GM19468 (cell line): Measurements from ENCODE around the gene TENM4.

ENCODE experiments used
- ATAC-seq: cut with Tn5 transposase; IDR thresholded peaks from one replicate; pipeline ENCODE4 v1.9.1; 2021; ENCODE audit warnings: mild to moderate bottlenecking, moderate library complexity, moderate number of reproducible peaks; ENCODE audit not compliant: unreplicated experiment; ENCODE audit errors: extremely low read depth

The TENM4 gene

DNA sequence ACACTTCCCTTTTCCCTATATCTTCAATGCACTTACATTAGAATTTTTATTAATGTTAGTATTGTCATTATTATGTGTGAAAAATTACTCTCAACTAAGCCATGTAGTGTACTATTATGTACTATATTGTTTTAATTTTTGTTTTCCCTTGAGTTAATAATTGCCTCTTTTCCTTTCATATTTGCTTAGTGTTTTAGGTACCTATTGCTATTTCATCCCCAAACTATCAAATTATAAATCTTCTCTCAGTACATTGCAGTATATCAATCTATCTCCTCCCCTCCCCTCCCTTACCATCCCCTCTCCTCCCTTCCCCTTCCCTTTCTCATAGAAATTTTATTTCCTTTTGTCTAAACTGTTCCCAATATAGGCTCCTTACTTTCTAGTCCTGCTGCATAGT, 12.8 kb upstream of the TENM4 start:
- no peak for ATAC-seq

DNA sequence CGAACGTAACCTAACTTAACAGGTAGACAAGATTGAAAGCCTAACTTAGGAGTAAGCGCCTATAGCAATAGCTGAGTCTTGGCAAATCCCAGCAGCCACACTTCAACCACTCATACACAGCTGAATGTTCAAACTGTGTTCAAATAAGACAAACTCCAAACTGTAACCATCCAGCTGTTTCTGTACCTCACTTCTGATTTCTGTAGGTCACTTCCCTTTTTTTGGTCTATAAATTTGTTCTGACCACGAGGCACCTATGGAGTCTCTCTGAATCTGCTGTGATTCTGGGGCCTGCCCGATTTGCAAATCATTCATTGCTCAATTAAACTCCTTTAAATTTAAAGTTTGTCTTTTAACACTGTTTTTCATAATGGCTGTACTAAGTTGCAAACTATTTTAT, 8.2 kb upstream of the TENM4 start:
- no peak for ATAC-seq

DNA sequence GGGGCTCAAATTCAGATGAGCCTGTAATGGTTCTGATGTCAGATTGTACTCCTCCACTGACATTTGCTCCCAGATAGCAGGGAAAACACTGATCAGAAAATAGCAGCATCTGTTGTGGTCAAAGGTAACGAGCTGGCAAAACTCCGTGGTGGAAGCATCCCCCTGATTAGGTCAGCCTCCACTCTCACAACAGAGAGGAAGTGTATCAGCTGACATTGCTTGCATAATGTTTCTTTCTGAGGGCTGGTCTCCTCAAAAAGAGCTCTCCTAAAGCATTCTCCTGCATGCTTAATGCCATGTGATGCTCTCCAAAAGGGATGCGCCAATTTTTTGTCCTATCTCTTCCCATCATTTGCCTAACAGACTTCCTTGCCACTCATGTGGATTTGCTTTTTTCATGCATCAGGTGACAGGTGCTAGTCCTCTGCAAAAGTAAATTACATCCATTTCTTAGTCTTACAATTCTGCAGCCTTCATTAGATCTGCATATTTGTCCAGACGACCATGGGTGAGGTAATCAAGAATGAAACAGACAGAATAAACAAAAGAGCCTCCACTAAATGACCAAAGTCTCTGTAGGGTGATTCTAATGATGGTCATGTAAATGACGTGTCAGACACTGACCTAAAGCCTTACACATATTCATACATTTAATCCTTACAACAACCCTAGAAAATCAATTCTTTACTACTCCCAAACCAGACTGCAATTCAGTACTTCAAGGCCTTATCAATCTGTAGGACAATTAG, 6.4 kb upstream of the TENM4 start:
- no peak for ATAC-seq

DNA sequence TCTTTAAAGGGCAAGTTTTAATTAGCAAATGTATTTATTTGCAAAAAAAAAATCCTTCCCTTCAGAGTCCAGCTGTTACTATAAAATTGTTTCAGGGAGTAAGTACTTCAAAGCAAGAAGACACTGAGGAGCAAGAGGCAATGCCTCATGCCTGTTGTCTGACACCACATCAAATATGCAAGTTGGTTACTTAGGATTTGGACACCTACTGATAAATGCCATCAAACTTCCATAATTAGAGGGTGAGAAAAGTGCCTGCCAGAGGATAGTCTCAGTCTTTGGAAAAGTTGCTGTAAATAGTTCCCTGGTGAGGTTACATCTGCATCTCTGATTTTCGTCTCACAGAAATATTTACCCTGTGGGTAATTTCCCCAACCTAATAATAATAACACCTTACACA, 4.1 kb upstream of the TENM4 start:
- ATAC-seq: no peak

- no peak for ATAC-seq
Observed at GRCh38 chr11:79441461-79441875, 638 bp upstream of the TENM4 start.

- no peak for ATAC-seq
Observed at GRCh38 chr11:79439886-79440570, 802 bp downstream of the TENM4 start.

DNA sequence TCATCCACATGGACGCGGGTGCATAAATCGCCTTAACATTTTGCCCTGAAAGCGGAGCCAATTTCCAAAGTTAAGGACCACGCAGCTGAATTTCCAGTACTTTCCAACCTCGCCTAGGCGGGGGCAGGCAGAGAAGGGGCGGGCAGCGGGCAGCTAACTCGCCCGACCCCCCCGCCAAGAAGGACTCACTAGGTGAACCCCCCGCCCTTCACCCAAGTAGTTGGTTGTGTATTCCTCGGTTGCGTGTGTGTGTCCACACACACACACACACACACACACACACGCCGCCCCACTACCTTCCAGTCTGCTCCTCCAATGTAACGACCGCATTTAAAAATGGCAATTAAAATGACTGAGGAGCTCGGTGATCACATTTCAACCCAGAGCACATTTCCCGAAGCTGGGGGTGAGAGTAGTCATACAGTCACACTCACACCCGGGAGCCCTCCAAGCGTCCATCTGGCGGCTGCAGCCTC, 1.4 kb downstream of the TENM4 start:
- no peak for ATAC-seq

DNA sequence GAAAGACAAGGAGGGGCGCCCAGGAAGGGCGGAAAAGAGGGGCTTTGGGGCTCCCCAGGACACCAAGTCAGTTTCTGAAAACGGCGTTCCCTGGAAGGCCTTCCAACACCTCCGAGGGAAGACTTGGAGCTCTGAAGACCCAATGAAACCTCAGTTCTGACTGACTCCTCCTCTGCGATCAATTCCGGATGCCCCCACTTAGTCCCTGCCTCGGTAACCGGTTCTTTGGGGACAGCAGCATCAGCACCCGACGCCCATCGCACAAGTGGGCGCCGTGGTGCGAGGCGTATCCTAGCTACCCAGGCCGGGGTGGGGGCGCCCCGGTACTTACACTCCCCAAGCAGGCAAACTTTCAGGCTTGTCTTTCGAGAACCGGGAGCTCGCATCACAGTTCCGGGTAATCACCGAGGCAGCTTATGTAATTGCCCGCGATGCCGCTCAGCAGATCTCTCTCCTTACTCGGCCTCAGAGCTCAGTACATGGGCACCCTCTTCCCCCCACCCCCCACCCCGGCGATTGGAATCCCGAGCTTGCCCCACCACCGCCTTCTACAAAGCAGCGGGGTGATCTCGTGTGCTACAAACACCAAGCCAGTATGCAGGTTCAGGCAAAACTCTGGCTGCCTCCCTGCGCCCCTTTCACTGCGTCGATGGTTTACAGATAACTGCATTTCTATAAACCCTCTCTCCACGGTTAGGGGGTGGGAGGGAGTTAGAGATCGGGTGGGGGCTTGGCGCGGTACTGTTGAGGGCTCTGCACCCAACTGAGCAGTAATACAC, 2.0 kb downstream of the TENM4 start:
- no peak for ATAC-seq

DNA sequence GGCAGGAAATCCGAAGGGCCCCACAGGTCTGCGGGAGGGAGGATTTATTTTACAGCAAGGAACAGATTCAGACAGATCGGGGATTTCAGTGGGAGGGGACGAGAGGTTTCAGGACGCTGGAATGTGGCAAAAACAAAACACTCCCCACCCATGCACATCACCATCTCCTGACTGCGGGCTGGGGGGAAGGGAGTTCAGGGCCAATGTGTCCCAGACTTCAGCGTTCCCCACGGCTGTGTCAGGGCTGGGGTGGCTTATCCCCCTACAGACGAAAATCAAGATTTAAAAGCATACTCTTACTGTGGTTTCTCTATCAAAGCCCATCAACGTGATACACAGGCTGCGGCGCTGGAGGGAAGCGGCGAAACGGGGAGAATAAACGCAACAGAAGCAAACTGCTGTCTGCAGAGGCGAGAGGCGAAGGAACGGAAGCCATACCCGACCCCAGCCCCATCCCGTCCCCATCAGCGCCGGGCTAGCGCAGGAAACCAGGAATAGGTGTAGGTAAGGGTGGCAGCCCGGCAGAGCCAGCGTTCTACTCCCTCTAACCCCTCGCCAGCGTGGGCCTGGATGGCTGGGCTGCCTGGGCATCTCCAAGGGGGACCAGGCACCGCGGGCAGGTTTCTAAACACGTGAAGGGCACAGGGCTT, 2.7 kb downstream of the TENM4 start:
- ATAC-seq: no peak

DNA sequence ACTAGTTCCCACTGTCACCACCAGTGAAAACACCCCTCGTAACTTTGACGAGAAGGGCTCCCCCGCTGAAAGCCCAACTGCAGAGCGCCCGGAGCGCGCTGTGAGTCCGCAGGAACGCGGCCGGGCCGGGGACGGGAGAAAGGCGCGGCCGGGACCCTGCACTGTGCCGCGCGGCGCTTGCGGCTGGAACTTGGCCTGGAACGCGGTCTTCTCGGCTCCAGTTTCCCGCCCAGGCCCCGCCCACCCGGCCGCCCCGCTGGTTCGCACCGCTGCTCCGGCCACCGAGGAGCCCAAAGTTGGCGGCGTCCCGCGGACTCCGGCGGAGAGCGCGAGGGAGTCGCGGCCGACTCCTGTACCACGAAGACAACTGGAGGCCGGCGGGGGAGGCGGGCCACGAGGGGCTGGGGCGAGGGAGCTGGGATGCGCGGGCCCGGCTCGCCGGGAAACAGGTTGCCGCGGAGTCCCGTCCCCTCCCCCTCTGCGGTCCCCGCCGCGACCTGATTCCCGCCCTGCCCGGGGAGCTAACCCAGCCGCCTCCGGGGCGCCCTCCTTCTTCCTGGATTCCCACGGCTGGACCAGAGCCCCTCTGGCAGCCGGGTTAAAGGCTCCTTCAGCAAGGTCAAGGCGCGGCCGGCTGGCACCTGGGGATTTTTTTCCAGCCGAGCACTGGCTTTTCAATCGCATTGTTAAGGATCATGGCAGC, 3.4 kb downstream of the TENM4 start:
- ATAC-seq: no peak

DNA sequence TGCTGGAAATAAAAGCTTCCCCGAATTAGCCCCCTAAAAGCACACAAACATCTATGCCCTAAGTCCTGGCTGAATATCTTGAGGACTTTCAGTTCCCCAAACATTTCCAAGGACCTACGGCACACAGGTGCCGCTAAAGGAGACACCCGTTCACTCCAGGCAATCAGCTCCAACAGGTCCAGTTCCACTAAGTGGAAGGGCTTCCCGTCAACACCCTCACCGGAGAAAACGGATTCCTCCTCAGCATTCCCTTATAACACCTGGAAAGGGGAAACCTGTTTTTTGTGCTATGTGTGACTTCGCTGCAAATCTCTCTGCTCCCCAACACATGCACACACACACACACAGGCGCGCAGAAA, 3.9 kb downstream of the TENM4 start:
- no peak for ATAC-seq

DNA sequence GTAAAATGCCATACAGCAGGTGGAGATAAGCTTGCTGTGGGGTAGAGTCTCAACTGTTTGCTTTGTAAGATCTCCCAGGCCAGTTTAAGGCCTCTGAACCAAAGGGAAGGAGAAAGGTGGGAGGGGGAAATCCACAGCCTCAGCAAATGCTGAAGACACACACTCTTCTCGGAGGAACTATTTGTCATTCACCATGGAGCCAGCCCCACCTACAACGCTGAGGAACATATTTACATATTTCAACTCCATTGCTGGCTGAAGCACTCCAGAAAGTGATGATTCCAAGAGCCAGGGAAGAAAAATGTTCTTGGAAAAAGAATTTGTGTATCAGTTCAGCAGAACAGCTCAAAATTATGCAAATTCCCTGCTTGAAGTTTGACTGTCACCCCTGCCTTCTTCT, 6.5 kb downstream of the TENM4 start:
- no peak for ATAC-seq

- no peak for ATAC-seq
Observed at GRCh38 chr11:79432138-79432537, 8.7 kb downstream of the TENM4 start.

GRCh38 chr11:79431535-79431934, 9.3 kb downstream of the TENM4 start:
- ATAC-seq: no peak

GRCh38 chr11:79430280-79430679, 10.6 kb downstream of the TENM4 start:
- ATAC-seq: no peak

- ATAC-seq: no peak
Observed at GRCh38 chr11:79428406-79428805, 12.4 kb downstream of the TENM4 start.

GRCh38 chr11:79427611-79428327, 13.1 kb downstream of the TENM4 start:
- ATAC-seq: no peak

- ATAC-seq: no peak
Observed at GRCh38 chr11:79427126-79427525, 13.7 kb downstream of the TENM4 start.

DNA sequence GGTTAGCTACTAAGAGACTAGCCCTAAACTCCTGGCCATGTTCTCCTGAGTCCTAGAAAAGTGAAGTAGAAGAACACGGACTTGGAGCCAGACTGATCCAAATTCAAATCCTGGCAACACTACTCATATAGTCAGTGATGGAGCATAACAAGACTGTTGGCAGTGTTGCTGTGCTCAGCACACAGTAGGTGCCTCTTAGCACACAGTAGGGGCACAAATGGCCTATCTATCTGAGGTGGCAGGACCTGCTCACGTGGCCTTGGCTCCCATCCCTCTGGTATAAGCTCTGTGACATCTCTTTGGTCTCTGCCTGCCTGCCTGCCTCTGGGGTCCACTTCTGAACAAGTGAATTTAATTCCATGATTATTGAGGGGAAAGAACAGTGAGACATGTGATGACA, 15.4 kb downstream of the TENM4 start:
- ATAC-seq: no peak
